Kidney epithelial cell (primary cell): Measurements from ENCODE around the gene CIC. TPM values are rescaled to one million over a fixed set of nuclear protein-coding genes. Genes with fewer than 3 reads are reported as not detected.
"Not testable (repeated sequence)": the region's sequence is repeated elsewhere in the genome, so short reads cannot be mapped to it uniquely, and the experiment has no call there.

Experiments used
- DNase-seq: peaks from one replicate; pipeline ENCODE4 v3.0.0-alpha.2; 2010; ENCODE audit warnings: low read depth
- H3K27me3 ChIP-seq: 2 replicates; pipeline ENCODE4 v1.6.0; 2011; ENCODE audit warnings: low read length; ENCODE audit not compliant: control insufficient read depth, insufficient read depth
- H3K36me3 ChIP-seq: 2 replicates; pipeline ENCODE4 v1.5.1; 2011; ENCODE audit warnings: low read length; ENCODE audit not compliant: control insufficient read depth, insufficient read depth
- H3K4me3 ChIP-seq: 2 replicates; pipeline ENCODE4 v1.5.1; 2011; ENCODE audit warnings: low read depth, mild to moderate bottlenecking, control low read depth, low read length
- total RNA-seq: library from RNA; depleted of rRNA; stranded (reverse); fragments of >200 nt; gene quantifications from 2 replicates; pipeline ENCODE4 v1.2.3, GENCODE V29; 2015
- TF ChIP-seq, protein P1 (sequence below): IDR thresholded peaks from 2 replicates; pipeline ENCODE4 v1.5.1; 2011; ENCODE audit warnings: mild to moderate bottlenecking, moderate library complexity, low read length, control low read depth, inconsistent platforms; ENCODE audit not compliant: insufficient read depth, poor library complexity, severe bottlenecking

Gene CIC
- total RNA-seq, 1 donor from 2014 or later = 41.7 TPM

DNA sequence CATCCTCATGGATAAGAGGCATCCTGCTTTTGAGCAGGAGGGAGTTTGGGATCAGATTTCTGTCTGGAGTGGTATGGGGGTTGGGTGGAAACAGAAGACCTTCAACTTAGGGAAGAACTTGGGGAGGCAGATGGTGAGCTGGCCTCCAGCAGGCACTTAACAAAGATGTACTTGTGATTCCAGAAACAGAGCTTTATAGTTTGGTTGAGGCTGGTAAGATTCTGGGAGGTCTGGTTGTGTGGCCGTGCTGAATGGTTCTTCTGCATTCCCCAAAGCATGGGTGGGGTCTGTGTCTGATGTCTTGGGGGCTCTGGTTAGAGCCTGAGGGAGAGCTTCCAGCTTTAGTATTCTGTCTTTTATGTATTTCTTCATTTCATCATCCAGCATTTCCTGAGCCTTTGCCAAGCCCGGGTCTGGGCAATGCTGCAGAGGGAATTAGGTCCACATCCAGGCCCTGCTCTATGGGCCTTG is 61.2 kb downstream of the CIC start:
- Histone ChIP-seq H3K4me3 (no peak overlapping the region), H3K36me3 (no peaks in the 10 kb centered on the region), H3K27me3 (no peaks in the 10 kb centered on the region)
- TF ChIP-seq, protein P1, sequence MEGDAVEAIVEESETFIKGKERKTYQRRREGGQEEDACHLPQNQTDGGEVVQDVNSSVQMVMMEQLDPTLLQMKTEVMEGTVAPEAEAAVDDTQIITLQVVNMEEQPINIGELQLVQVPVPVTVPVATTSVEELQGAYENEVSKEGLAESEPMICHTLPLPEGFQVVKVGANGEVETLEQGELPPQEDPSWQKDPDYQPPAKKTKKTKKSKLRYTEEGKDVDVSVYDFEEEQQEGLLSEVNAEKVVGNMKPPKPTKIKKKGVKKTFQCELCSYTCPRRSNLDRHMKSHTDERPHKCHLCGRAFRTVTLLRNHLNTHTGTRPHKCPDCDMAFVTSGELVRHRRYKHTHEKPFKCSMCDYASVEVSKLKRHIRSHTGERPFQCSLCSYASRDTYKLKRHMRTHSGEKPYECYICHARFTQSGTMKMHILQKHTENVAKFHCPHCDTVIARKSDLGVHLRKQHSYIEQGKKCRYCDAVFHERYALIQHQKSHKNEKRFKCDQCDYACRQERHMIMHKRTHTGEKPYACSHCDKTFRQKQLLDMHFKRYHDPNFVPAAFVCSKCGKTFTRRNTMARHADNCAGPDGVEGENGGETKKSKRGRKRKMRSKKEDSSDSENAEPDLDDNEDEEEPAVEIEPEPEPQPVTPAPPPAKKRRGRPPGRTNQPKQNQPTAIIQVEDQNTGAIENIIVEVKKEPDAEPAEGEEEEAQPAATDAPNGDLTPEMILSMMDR = no peak
- DNase-seq = no peak

DNA sequence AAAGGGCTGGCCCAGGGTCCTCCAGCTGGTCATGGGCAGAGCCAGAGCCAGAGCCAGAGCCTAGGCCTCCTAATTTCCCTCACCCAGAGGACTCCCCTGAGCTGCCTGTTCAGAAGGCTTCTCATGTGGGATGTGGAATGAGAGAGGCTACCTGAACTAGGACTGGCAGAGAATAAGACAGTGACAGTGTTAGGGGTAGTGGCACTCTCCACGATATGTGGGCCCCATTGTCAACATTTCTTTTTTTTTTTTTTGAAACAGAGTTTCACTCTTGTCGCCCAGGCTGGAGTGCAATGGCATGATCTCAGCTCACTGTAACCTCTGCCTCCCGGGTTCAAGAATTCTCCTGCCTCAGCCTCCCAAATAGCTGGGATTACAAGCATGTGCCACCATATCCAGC is 62.3 kb downstream of the CIC start:
- not testable (repeated sequence) for H3K4me3 ChIP-seq, H3K36me3 ChIP-seq, H3K27me3 ChIP-seq, DNase-seq

DNA sequence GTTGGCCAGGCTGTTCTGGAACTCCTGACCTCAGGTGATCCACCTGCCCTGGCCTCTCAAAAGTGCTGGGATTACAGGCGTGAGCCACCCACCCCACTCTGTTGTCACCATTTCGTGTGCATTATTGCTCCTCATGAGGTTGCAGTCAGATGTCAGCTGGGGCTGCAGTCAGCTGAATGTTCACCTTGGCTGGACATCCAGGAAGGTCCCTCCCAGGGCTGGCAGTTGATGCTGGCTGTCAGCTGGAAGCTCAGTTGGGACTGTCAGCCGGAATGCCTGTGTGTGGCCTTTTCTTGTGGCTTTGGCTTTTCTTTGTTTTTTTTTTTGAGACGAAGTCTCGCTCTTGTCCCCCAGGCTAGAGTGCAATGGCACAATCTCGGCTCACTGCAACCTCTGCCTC is 63.0 kb downstream of the CIC start:
- Histone ChIP-seq H3K27me3 (no peaks in the 10 kb centered on the region), H3K36me3 (no peaks in the 10 kb centered on the region), H3K4me3 (no peak overlapping the region)
- TF ChIP-seq, protein P1 = no peak
- no peak for DNase-seq

DNA sequence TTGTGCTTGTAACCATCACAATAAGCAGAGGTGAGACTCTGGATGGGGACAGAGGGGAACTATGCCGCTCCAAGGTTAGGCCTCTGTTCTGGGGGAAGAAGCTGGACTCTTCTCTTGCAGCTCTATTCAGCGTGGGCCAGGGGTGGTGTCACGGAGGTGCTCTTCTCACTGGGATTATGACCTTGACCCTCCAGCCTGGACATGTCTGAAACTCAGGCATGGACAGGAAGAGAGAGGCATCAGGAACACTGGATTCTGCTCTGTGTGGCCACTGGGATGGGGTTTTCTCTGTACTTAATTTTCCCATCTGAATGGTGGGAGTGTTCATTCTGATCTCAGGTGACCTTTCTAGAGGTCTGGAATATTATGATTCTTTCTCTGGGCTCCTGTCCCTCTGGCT is 64.0 kb downstream of the CIC start:
- TF ChIP-seq, protein P1 = no peak
- Histone ChIP-seq H3K36me3 (no peaks in the 10 kb centered on the region), H3K27me3 (no peaks in the 10 kb centered on the region), H3K4me3 (no peak overlapping the region)
- no peak for DNase-seq

DNA sequence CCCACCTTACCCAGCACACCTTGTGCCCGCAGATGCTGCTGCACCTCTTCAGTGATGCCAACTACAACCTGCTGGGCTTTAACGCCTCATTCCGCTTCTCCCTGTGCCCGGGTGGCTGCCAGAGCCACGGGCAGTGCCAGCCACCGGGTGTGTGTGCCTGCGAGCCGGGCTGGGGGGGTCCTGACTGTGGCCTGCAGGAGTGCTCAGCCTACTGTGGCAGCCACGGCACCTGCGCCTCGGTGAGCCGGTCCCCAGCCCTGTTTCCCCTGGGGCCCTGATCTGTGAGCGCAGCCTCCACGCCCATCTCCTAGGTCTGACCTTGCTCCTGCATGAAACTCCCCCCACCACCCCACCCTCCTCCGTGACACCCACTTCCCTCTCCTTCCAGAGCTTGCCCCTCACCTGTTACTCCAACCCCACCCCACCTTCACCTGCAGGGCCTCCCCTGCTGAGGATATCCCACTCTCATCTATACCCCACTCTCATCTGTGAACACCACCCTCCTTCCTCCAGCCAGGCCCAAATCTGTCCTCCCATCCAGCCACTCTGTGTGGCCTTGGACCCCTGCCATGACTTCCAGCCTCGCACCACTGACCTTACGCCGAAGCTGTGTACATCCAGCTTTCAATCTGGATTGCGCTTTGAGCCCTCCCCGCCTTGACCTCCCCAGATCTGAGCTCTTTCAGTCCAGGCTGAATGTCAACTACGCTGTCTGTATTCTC is 65.1 kb downstream of the CIC start:
- H3K36me3 ChIP-seq = no peaks in the 10 kb centered on the region
- TF ChIP-seq, protein P1 = no peak
- no peak overlapping the region for H3K4me3 ChIP-seq
- no peaks in the 10 kb centered on the region for H3K27me3 ChIP-seq
- DNase-seq = no peak

DNA sequence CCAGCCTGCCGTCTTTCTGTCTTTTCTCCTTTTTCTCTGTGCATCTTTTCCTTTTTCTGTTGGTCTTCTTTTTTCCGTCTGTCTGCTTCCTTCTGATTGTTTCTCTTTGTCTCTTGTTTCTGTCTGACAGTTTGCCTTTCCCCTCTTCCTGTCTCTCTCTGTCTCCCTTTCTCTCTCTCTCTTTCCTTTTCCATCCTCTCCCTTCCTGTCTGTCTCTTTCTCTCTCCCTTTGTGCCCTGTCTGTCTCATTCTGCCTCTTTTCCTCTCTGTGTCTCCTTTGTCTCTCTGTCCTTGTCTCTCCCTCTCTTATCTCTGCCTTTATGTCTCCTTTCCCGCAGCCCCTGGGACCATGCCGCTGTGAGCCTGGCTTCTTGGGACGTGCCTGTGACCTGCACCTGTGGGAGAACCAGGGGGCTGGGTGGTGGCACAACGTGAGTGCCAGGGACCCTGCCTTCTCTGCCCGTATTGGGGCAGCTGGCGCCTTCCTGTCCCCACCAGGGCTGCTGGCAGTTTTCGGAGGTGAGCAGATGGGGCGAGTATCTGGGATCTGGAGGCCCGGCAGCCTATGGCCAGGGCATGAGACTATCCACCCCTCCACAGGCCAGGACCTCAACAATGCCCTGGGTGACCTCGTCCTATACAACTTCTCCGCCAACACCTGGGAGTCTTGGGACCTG is 65.8 kb downstream of the CIC start:
- DNase-seq = no peak
- no peaks in the 10 kb centered on the region for H3K27me3 ChIP-seq
- no peak overlapping the region for H3K4me3 ChIP-seq

More for the DNA sequence above, 65.8 kb downstream of the CIC start:
- TF ChIP-seq, protein P1 = no peak
- H3K36me3 ChIP-seq = no peaks in the 10 kb centered on the region
